H54 (cell line): Measurements from ENCODE around the gene GPR45.
"Not testable (repeated sequence)": the region's sequence is repeated elsewhere in the genome, so short reads cannot be mapped to it uniquely, and the experiment has no call there.

Experiments used
- DNase-seq: peaks from one replicate; pipeline ENCODE4 v3.0.0; 2011; ENCODE audit warnings: low spot score, mixed read lengths; ENCODE audit not compliant: insufficient read length
- FAIRE-seq: peaks from 3 replicates; lab custom pipeline; 2011; peaks lifted over from hg19 to GRCh38; lab: Jason Lieb, UNC
- POLR2A ChIP-seq: IDR thresholded peaks from 2 replicates; pipeline ENCODE4 v1.6.1; 2011; ENCODE audit warnings: low read depth, mild to moderate bottlenecking, low read length

The GPR45 gene

GRCh38 chr2:105243961-105244360 lies 2.4 kb downstream of the GPR45 start:
- TF ChIP-seq POLR2A, result no peak
- no peak for DNase-seq
- FAIRE-seq, result no peak

- TF ChIP-seq POLR2A, result no peak
- FAIRE-seq, result no peak
Measured at GRCh38 chr2:105244451-105244850, 2.9 kb downstream of the GPR45 start.

GRCh38 chr2:105248316-105249070 lies 7.0 kb downstream of the GPR45 start:
- no peak for DNase-seq
- TF ChIP-seq POLR2A, result no peak
- FAIRE-seq, result no peak

More at GRCh38 chr2:105244451-105244850, 2.9 kb downstream of the GPR45 start:
- no peak for DNase-seq

DNA sequence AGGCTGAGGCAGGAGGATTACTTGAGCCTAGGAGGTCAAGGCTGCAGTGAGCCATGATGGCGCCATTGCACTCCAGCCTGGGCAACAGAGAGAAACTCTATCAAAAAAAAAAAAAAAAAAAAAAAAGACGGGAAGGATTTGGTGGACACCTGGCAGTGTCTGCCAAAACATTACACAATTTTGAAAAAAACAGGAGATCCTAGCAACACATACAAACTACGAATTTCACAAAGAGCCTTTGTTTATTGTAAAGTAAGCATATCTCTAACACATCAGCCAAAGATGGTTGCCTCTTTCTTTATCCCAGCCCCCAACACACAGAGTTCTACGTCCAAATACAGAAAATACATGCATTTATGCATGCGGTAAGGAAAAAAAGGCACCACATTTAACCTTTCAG lies 7.6 kb downstream of the GPR45 start:
- FAIRE-seq (no peak), DNase-seq (no peak)
- no peak for TF ChIP-seq POLR2A

GRCh38 chr2:105249891-105250290 lies 8.3 kb downstream of the GPR45 start:
- FAIRE-seq (no peak), DNase-seq (no peak)
- TF ChIP-seq POLR2A, result no peak

GRCh38 chr2:105251016-105251648 lies 9.6 kb downstream of the GPR45 start:
- DNase-seq, FAIRE-seq: not testable (repeated sequence)

DNA sequence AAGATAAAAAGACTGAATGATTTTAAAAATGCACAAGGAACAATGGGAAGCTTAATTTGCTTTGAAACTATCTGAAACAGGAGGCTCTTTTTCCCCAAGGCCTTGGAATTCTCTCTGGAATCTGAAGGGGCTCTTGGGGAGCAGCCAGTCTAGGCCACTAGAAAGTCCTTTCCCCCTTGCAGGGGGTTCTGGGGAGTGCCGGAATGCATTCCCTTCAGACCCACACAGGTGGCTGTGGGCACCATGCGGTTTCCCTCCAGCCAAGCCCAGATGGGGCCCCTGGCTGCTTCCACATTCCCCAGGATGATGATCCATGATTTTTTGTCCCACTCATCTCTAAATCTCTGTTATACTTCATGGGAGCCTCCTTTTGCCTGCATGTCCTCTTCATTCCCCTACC lies 10.7 kb downstream of the GPR45 start:
- DNase-seq (no peak), FAIRE-seq (no peak)
- no peak for TF ChIP-seq POLR2A

DNA sequence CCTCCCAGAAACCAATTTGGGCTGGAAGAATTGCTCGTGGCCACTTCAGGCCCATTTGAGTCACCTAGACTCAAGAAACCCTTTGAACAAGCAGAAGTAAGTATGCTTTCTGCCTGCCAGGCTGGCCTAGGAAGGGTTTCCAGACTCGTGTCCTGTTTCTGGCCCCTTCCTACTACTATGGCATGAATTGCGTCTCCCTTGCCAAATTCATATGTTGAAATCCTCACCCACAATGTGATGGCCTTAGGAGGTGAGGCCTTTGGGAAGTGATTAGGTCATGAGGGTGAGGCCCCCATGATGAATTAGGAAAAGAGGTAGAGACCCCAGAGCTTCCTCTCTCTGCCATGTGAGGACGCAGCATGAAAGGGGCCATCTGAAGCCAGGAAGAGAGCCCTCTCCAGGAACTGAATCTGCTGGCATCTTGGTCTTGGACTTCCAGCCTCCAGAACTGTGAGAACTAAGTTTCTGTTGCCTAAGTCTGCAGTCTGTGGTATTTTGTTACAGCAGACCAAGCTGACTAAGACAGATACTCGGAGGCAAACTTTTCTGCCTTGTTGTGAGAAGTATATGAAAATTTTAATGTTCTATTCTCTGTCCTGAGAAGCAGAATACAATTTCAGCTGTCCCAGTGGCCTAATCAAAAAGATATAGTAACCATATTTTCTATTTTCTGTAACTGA lies 13.1 kb downstream of the GPR45 start:
- DNase-seq (no peak), FAIRE-seq (no peak)
- no peak for TF ChIP-seq POLR2A

DNA sequence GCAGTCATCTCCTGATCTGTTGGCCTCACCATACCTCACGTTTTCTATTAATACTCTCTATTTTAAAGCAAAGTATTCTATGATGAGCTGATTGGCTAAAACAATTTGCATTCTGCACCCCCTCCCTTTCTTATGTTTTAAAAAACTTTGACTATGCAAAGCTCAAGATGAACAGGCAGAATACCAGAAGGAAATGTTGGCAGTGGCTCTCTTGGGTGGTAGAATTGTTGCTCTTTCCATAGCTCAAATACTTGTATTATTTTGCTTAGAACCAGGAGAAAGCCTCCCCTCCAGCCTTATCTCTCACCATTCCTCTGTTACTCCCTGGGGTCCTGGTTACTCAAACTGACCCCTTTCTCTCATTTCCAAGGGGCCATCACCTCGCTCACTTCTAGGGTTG lies 14.4 kb downstream of the GPR45 start:
- DNase-seq, result no peak
- no peak for FAIRE-seq
- no peak for TF ChIP-seq POLR2A

GRCh38 chr2:105256431-105257047 lies 15.0 kb downstream of the GPR45 start:
- no peak for DNase-seq
- TF ChIP-seq POLR2A, result no peak
- FAIRE-seq, result no peak

DNA sequence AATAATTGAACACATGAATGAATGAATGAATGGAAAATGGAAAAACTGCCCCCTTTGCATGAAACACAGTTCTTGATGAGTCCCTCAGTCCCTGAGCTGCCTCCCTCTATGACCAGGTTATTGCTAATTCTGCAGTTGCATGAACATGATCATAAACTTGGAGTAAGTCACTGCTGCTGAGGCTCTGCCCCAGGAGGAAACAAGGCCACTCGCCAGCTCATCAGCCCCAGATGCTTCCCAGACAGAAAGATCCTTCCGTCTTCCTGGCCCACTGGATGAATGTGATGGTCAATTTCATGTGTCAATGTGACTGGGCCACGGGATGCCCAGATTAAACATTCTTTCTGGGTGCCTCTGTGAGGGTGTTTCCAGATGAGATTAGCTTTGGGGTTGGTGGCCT lies 16.4 kb downstream of the GPR45 start:
- DNase-seq, result no peak
- no peak for TF ChIP-seq POLR2A
- FAIRE-seq, result no peak

- FAIRE-seq, result no peak
- TF ChIP-seq POLR2A, result no peak
- no peak for DNase-seq
Measured at GRCh38 chr2:105258835-105259350, 17.4 kb downstream of the GPR45 start.

- FAIRE-seq (no peak), DNase-seq (no peak)
Measured at GRCh38 chr2:105261061-105261460, 19.5 kb downstream of the GPR45 start.

GRCh38 chr2:105262651-105263091 lies 21.1 kb downstream of the GPR45 start:
- DNase-seq (no peak), FAIRE-seq (no peak)

More at GRCh38 chr2:105261061-105261460, 19.5 kb downstream of the GPR45 start:
- no peak for TF ChIP-seq POLR2A

More at GRCh38 chr2:105262651-105263091, 21.1 kb downstream of the GPR45 start:
- no peak for TF ChIP-seq POLR2A
